B cell (primary cell): ENCODE data around the gene KDM4F.

Experiments
- EZH2 ChIP-seq: IDR thresholded peaks from 2 replicates; pipeline ENCODE4 v1.6.1; 2012; ENCODE audit warnings: borderline replicate concordance, low read depth, mild to moderate bottlenecking, moderate library complexity, low read length; ENCODE audit not compliant: insufficient read depth, poor library complexity, severe bottlenecking
- TF ChIP-seq, protein P1 (sequence below): fragments of 200-600 bp; IDR thresholded peaks from one replicate; pipeline ENCODE4 v1.8.0; 2022; ENCODE audit warnings: antibody characterized with exemption, mild to moderate bottlenecking

DNA sequence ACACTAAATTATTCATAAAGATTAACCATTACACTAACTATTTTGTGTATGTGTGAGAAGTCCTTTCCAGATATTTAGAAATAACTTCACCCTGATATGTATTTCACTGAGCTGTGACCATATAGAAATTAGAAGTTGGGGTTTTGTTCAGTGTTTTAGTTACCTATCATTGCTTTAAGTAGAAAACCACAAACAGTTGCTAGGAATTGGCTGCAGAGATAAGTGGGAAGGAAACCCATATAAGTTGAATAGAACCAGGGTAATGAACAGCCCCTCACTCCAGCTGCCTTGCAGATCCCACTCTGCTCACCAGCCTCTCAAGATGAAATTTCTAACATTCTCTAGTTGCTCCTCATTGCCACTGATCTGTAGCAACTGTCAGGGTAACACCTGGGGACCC is 27.8 kb downstream of the KDM4F start:
- TF ChIP-seq, protein P1, sequence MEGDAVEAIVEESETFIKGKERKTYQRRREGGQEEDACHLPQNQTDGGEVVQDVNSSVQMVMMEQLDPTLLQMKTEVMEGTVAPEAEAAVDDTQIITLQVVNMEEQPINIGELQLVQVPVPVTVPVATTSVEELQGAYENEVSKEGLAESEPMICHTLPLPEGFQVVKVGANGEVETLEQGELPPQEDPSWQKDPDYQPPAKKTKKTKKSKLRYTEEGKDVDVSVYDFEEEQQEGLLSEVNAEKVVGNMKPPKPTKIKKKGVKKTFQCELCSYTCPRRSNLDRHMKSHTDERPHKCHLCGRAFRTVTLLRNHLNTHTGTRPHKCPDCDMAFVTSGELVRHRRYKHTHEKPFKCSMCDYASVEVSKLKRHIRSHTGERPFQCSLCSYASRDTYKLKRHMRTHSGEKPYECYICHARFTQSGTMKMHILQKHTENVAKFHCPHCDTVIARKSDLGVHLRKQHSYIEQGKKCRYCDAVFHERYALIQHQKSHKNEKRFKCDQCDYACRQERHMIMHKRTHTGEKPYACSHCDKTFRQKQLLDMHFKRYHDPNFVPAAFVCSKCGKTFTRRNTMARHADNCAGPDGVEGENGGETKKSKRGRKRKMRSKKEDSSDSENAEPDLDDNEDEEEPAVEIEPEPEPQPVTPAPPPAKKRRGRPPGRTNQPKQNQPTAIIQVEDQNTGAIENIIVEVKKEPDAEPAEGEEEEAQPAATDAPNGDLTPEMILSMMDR, result no peak
- no peak for TF ChIP-seq EZH2
